ENCODE results near the gene INPP5A. TPM values are rescaled to one million over a fixed set of nuclear protein-coding genes. Genes with fewer than 3 reads are reported as not detected.

Gene INPP5A
- total RNA-seq, 1 donor from 2014 or later: 35.4 TPM

DNA sequence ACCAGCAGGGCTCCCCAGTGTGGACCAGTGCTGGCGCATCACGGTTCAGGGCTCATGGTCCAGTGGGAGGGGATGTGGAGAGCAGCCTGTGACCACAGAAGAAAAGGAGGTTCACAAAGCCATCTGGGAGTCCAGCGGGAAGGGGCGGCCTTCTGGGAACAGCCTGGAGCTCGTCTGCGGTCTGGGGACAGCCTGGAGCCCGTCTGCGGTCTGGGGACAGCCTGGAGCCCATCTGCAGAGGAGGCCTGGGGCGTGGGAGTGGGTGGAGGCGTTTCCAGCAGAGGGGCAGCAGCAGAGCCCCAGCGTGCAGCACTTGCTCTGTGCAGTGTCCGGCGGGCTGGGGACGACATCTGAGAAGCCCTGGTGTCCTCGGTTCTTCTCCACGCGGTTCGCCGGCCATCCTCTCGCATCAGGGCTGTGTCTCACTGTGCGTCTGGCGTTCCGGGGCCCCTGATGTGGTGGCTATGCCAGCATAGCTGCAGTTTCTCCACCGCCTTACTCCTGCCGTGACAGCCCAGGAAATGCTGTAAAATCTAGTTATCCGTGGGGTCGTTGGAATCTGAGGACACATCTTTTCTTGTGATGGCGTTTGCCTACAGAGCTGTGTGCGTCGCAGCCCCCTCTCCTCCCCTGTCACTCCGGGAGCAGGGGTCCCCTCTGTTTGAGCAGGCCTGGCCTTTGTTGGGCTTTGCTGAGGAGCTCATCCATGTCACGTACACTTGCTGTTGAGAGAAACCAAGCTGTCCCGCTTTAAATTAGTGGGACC, 104.6 kb downstream of the INPP5A start:
- DNase-seq (ENCODE audit: low read depth, low spot score): no peak
- Mint-ChIP-seq H3K4me3 (no peak overlapping the region), H3K4me1 (peaks cover 4% of the 10 kb centered on the region), H3K27me3 (ENCODE audit: low read depth) (no peaks in the 10 kb centered on the region), H3K9me3 (no peaks in the 10 kb centered on the region), H3K27ac (ENCODE audit: unreplicated experiment) (no peak overlapping the region), H3K36me3 (ENCODE audit: low read depth) (no peaks in the 10 kb centered on the region)
- TF ChIP-seq, protein P1, sequence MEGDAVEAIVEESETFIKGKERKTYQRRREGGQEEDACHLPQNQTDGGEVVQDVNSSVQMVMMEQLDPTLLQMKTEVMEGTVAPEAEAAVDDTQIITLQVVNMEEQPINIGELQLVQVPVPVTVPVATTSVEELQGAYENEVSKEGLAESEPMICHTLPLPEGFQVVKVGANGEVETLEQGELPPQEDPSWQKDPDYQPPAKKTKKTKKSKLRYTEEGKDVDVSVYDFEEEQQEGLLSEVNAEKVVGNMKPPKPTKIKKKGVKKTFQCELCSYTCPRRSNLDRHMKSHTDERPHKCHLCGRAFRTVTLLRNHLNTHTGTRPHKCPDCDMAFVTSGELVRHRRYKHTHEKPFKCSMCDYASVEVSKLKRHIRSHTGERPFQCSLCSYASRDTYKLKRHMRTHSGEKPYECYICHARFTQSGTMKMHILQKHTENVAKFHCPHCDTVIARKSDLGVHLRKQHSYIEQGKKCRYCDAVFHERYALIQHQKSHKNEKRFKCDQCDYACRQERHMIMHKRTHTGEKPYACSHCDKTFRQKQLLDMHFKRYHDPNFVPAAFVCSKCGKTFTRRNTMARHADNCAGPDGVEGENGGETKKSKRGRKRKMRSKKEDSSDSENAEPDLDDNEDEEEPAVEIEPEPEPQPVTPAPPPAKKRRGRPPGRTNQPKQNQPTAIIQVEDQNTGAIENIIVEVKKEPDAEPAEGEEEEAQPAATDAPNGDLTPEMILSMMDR (conservative IDR thresholded peaks at IDR 0.05): no peak

DNA sequence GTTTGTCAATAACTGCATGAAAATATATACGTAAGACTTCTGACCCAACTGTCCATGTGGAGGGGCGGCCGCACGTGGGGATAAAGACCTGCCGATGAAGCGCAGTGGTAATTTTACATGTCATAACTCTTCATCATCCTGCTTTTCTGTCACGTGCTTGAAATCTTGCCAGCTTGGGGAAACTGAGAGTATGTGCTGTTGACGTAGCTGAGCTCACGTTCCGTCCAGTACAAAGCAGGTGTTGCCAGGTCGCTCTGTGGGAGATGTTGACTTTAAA, 105.1 kb downstream of the INPP5A start:
- TF ChIP-seq, protein P1 (conservative IDR thresholded peaks at IDR 0.05): no peak
- H3K27me3 Mint-ChIP-seq (ENCODE audit: low read depth): no peaks in the 10 kb centered on the region
- H3K4me3 Mint-ChIP-seq: no peak overlapping the region
- H3K27ac Mint-ChIP-seq (ENCODE audit: unreplicated experiment): no peak overlapping the region
- H3K36me3 Mint-ChIP-seq (ENCODE audit: low read depth): no peaks in the 10 kb centered on the region
- peaks cover 7% of the 10 kb centered on the region for H3K4me1 Mint-ChIP-seq
- H3K9me3 Mint-ChIP-seq: no peaks in the 10 kb centered on the region
- DNase-seq (ENCODE audit: low read depth, low spot score): no peak

- Mint-ChIP-seq H3K27ac (ENCODE audit: unreplicated experiment) (no peak overlapping the region), H3K4me3 (no peak overlapping the region), H3K4me1 (peaks cover 18% of the 10 kb centered on the region), H3K36me3 (ENCODE audit: low read depth) (no peaks in the 10 kb centered on the region), H3K27me3 (ENCODE audit: low read depth) (no peaks in the 10 kb centered on the region), H3K9me3 (no peaks in the 10 kb centered on the region)
- TF ChIP-seq, protein P1 (conservative IDR thresholded peaks at IDR 0.05): no peak
- DNase-seq (ENCODE audit: low read depth, low spot score): no peak
These were observed 106.3 kb downstream of the INPP5A start for GRCh38 chr10:132643709-132644526.

DNA sequence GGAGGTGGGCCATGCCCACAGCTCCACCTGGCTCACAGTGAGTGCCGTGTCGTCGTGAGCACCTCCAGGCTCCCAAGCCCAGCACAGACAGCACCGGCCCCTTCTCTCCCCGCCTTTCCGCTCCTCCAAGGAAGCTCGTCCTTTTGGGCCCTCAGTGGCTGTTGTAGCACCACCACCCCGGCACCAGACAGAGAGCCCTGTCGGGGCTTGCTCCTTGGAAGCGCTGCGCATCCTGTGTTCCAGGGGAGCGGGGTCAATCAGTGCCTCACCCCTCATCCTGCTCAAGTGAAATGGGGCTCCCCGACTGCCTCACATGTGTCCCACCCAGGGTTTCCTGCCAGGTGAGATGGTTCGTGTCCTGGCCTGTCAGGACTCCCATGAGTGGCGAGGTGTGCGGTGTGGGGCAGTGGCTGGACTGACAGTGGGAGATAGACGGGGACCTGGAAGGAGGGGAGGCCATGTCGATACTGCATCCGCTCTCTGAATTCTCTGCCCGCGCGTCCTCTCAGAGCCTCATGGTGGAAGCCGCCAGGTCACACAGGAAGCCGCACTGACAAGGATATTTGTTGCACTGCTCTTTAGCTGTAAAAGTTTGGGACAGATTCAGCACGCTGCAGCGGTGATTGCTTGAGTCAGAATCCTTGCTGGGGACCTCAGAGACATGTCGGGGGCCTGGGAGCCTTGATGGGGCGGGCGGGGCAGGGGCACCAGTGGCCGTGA, 107.1 kb downstream of the INPP5A start:
- TF ChIP-seq, protein P1 (conservative IDR thresholded peaks at IDR 0.05): no peak
- H3K9me3 Mint-ChIP-seq: no peaks in the 10 kb centered on the region
- H3K4me1 Mint-ChIP-seq: peaks cover 24% of the 10 kb centered on the region
- no peak for DNase-seq (ENCODE audit: low read depth, low spot score)
- H3K36me3 Mint-ChIP-seq (ENCODE audit: low read depth): no peaks in the 10 kb centered on the region
- no peak overlapping the region for H3K4me3 Mint-ChIP-seq
- no peaks in the 10 kb centered on the region for H3K27me3 Mint-ChIP-seq (ENCODE audit: low read depth)
- H3K27ac Mint-ChIP-seq (ENCODE audit: unreplicated experiment): no peak overlapping the region

GRCh38 chr10:132645247-132645530, 107.6 kb downstream of the INPP5A start:
- H3K4me1 Mint-ChIP-seq: peaks cover 24% of the 10 kb centered on the region
- H3K36me3 Mint-ChIP-seq (ENCODE audit: low read depth): no peaks in the 10 kb centered on the region
- no peak overlapping the region for H3K27ac Mint-ChIP-seq (ENCODE audit: unreplicated experiment)
- H3K4me3 Mint-ChIP-seq: no peak overlapping the region
- DNase-seq (ENCODE audit: low read depth, low spot score): no peak
- H3K27me3 Mint-ChIP-seq (ENCODE audit: low read depth): no peaks in the 10 kb centered on the region
- H3K9me3 Mint-ChIP-seq: no peaks in the 10 kb centered on the region
- TF ChIP-seq, protein P1 (conservative IDR thresholded peaks at IDR 0.05): no peak
